Heart left ventricle (tissue), 16 donors: ENCODE measurements around the gene COX10. TPM values are rescaled to one million over a fixed set of nuclear protein-coding genes. Genes with fewer than 3 reads are reported as not detected.

Experiments used
- ATAC-seq, 4 donors: fragments of 200-7000 bp; cut with Tn5 transposase; one replicate each; pipeline ENCODE4 v1.9.1; 2020 to 2022; ENCODE audit warnings: moderate library complexity in 4 of 4, mild to moderate bottlenecking in 3 of 4, moderate number of reproducible peaks in 1 of 4
- DNase-seq, 5 donors: peaks; one replicate each; pipeline ENCODE4 v3.0.0-alpha.2; 2020
- H3K27ac ChIP-seq, 12 donors: fragments of 200-600 bp; sonication (generic) in 4 of 12; one replicate each; pipeline versions ENCODE4 v1.5.0 to v1.8.0; 2016 to 2022; ENCODE audit warnings: mild to moderate bottlenecking in 2 of 12
- H3K27me3 ChIP-seq, 9 donors: fragments of 200-600 bp; sonication (generic) in 2 of 9; one replicate each; pipeline versions ENCODE4 v1.5.1 to v1.8.0; 2016 to 2022; ENCODE audit warnings: mild to moderate bottlenecking in 3 of 9
- H3K36me3 ChIP-seq, 9 donors: fragments of 200-600 bp; sonication (generic) in 2 of 9; one replicate each; pipeline versions ENCODE4 v1.5.0 to v1.8.0; 2018 to 2022; ENCODE audit warnings: mild to moderate bottlenecking in 2 of 9
- H3K4me1 ChIP-seq, 12 donors: fragments of 200-600 bp; sonication (generic) in 4 of 12; one replicate each; pipeline versions ENCODE4 v1.5.0 to v1.8.0; 2016 to 2022; ENCODE audit warnings: mild to moderate bottlenecking in 3 of 12
- H3K4me3 ChIP-seq, 12 donors: fragments of 200-600 bp; sonication (generic) in 4 of 12; one replicate each; pipeline versions ENCODE4 v1.5.0 to v1.8.0; 2017 to 2022; ENCODE audit warnings: mild to moderate bottlenecking in 9 of 12, moderate library complexity in 4 of 12
- H3K9me3 ChIP-seq, 12 donors: fragments of 200-600 bp; sonication (generic) in 4 of 12; one replicate each; pipeline versions ENCODE4 v1.5.0 to v1.8.0; 2016 to 2022; ENCODE audit warnings: mild to moderate bottlenecking in 1 of 12
- CTCF ChIP-seq, 12 donors: fragments of 200-600 bp; sonication (generic) in 4 of 12; IDR thresholded peaks; one replicate each; pipeline versions ENCODE4 v1.5.0 to v1.8.0; 2018 to 2022; ENCODE audit warnings: antibody characterized with exemption in 12 of 12, mild to moderate bottlenecking in 5 of 12
- POLR2A ChIP-seq, 2 donors: fragments of 450-650 bp; IDR thresholded peaks; one replicate each; pipeline ENCODE4 v1.6.1; 2017; ENCODE audit warnings: antibody characterized with exemption in 2 of 2, mild to moderate bottlenecking in 2 of 2, moderate library complexity in 2 of 2
- WGBS, 4 donors: extraction: QIAGEN DNeasy Blood & Tissue Kit in 2 of 4; methylation state at CpG; one replicate each; pipeline versions ENCODE4 v1.1.5 to v1.1.7; 2013 to 2018; 5-methylcytosine and 5-hydroxymethylcytosine counted together
- intact Hi-C, 10 donors: fragments of 100-400 bp; cut with DNase I; formaldehyde crosslinking; loops; one replicate each; pipeline versions ENCODE4 v1.11.1 to v1.14.2; 2022
- polyA plus RNA-seq, 2 donors: library from polyadenylated mRNA; stranded (reverse); fragments of 200-250 nt; gene quantifications; one replicate each; pipeline ENCODE4 v1.2.3, GENCODE V29; 2013
- total RNA-seq, 9 donors: library from RNA; depleted of rRNA in 2 of 9; stranded (reverse); fragments of >200 nt in 2 of 9; fragmentation: NEBNext Ultra II Directional in 3 of 9; extraction: Animal tissue kit (Norgen Biotek cat#: 25700) in 3 of 9; gene quantifications; one replicate each; pipeline versions ENCODE4 v1.1.0 to v1.2.4, GENCODE V29; 2016 to 2023
- donor health status: ischemic (EF 13 %, LVEDD 7.1; RV severe dilation, severe dysfunction).
- donor health status: healthy with polysubstance abuse.
- donor health status: DM: no; HTN: yes; CAD: no.
- donor health status: DM: no; HTN: no; CAD: no.
- donor health status: ischemic (EF 25% LVEDD 6.9; RV normal size, moderate dysfunction).
- donor health status: ischemic (EF 25% LVEDD 5.7; RV mildly dilated, moderate dysfunction).
- donor health status: healthy.
- donor health status: DM: yes; HTN: yes; CAD: no.
- donor health status: ischemic (EF 35%, LVEDD 5.7; RV mildly dilated, moderate dysfunction).
- donor health status: nonischemic (EF 11% LVEDD 7.7; RV severe dilation, severe dysfunction).
- donor health status: DM: yes; HTN: yes; CAD: no.
- donor health status: PGD.
- donor health status: ischemic (EF 29% LVEDD 5.4; RV normal size, mild dysfunction).
- donor health status: nonischemic (EF 23%, LVEDD 6.1; RV moderate dilation, normal function).

COX10 gene
- total and polyA plus RNA-seq, 11 donors, result 17.8 to 96.0 (median 48.6) TPM

GRCh38 chr17:14094676-14095601 is 25.6 kb downstream of the COX10 start:
- TF ChIP-seq CTCF (IDR thresholded peaks at IDR 0.05) (no peak), POLR2A (IDR thresholded peaks at IDR 0.05) (no peak)
- Histone ChIP-seq H3K9me3 (no peaks in the 10 kb centered on the region), H3K27ac (no peak overlapping the region), H3K4me1 (peaks cover 0 to 41% (median 9%) of the 10 kb centered on the region in 12 donors), H3K4me3 (no peak overlapping the region), H3K27me3 (no peaks in the 10 kb centered on the region), H3K36me3 (no peaks in the 10 kb centered on the region)
- ATAC-seq (peak in 2 of 4 donors; percentile 65 to 71), DNase-seq (no peak)
- 77 to 86% (median 82%) methylated on average over 7 of the region's 7 CpGs for WGBS, 4 donors
- intact Hi-C loops, result loop anchor here in 2 of 10 donors (5.0 to 10.0 kb wide), 2 partner anchors 48 to 110 kb away; no protein-coding TSS in a partner anchor

GRCh38 chr17:14095631-14096030 is 26.3 kb downstream of the COX10 start:
- DNase-seq (no peak), ATAC-seq (peak in 1 of 4 donors; percentile 22)
- H3K27me3 ChIP-seq, result no peaks in the 10 kb centered on the region
- 95 to 98% (median 97%) methylated on average over 3 of the region's 3 CpGs for WGBS, 4 donors
- H3K9me3 ChIP-seq, result no peaks in the 10 kb centered on the region
- peaks cover 0 to 37% (median 9%) of the 10 kb centered on the region in 12 donors for H3K4me1 ChIP-seq
- TF ChIP-seq POLR2A (IDR thresholded peaks at IDR 0.05), result no peak
- TF ChIP-seq CTCF (IDR thresholded peaks at IDR 0.05), result no peak
- intact Hi-C loops, result loop anchor here in 2 of 10 donors (5.0 to 10.0 kb wide), 2 partner anchors 48 to 109 kb away; no protein-coding TSS in a partner anchor
- H3K36me3 ChIP-seq, result no peaks in the 10 kb centered on the region
- H3K27ac ChIP-seq, result no peak overlapping the region
- H3K4me3 ChIP-seq, result no peak overlapping the region

GRCh38 chr17:14098246-14098645 is 28.9 kb downstream of the COX10 start:
- peaks cover 0 to 19% (median 5%) of the 10 kb centered on the region in 9 donors for H3K36me3 ChIP-seq
- no peak overlapping the region for H3K27ac ChIP-seq
- no peaks in the 10 kb centered on the region for H3K9me3 ChIP-seq
- TF ChIP-seq CTCF (IDR thresholded peaks at IDR 0.05), result no peak
- no peak for TF ChIP-seq POLR2A (IDR thresholded peaks at IDR 0.05)
- H3K27me3 ChIP-seq, result no peaks in the 10 kb centered on the region
- peaks cover 0 to 35% (median 8%) of the 10 kb centered on the region in 12 donors for H3K4me1 ChIP-seq
- intact Hi-C loops, result loop anchor here in 2 of 10 donors (5.0 to 10.0 kb wide), 2 partner anchors 51 to 107 kb away; no protein-coding TSS in a partner anchor
- ATAC-seq, result no peak
- 74 to 87% (median 79%) methylated on average over 3 of the region's 3 CpGs for WGBS, 4 donors
- no peak for DNase-seq
- H3K4me3 ChIP-seq, result no peak overlapping the region

- no peaks in the 10 kb centered on the region for H3K9me3 ChIP-seq
- DNase-seq (peak in 1 of 5 donors; percentile 44), ATAC-seq (no peak)
- 32 to 57% (median 41%) methylated on average over 3 of the region's 3 CpGs for WGBS, 4 donors
- intact Hi-C loops, result no loop called here
- no peaks in the 10 kb centered on the region for H3K27me3 ChIP-seq
- TF ChIP-seq POLR2A (IDR thresholded peaks at IDR 0.05), result no peak
- TF ChIP-seq CTCF (IDR thresholded peaks at IDR 0.05), result no peak
- H3K4me1 ChIP-seq, result peaks cover 0 to 22% (median 0%) of the 10 kb centered on the region in 12 donors
- no peak overlapping the region for H3K4me3 ChIP-seq
- H3K36me3 ChIP-seq, result peaks cover 0 to 26% (median 6%) of the 10 kb centered on the region in 9 donors
- H3K27ac ChIP-seq, result no peak overlapping the region
Measured at GRCh38 chr17:14101976-14102375, 32.7 kb downstream of the COX10 start.
